Colonic mucosa (tissue), 4 donors: ENCODE measurements around the gene DUS1L. TPM values are rescaled to one million over a fixed set of nuclear protein-coding genes. Genes with fewer than 3 reads are reported as not detected.

Experiments
- DNase-seq: peaks from one replicate; pipeline ENCODE4 v3.0.0-alpha.2; 2020
- H3K27ac ChIP-seq: fragments of 200-600 bp; one replicate; pipeline ENCODE4 v1.8.0; 2021
- H3K27me3 ChIP-seq: fragments of 200-600 bp; one replicate; pipeline ENCODE4 v1.8.0; 2021
- H3K36me3 ChIP-seq: fragments of 200-600 bp; one replicate; pipeline ENCODE4 v1.8.0; 2021
- H3K4me1 ChIP-seq: fragments of 200-600 bp; one replicate; pipeline ENCODE4 v1.8.0; 2021; ENCODE audit warnings: mild to moderate bottlenecking
- H3K4me3 ChIP-seq: fragments of 200-600 bp; one replicate; pipeline ENCODE4 v1.8.0; 2021
- H3K9ac ChIP-seq, 2 donors: one replicate each; pipeline ENCODE4 v1.7.0; 2013; ENCODE audit warnings: control low read depth in 2 of 2, low read depth in 2 of 2, low read length in 2 of 2
- H3K9me3 ChIP-seq: fragments of 200-600 bp; one replicate; pipeline ENCODE4 v1.8.0; 2021
- CTCF ChIP-seq: fragments of 200-600 bp; IDR thresholded peaks from one replicate; pipeline ENCODE4 v1.8.0; 2022; ENCODE audit warnings: antibody characterized with exemption, mild to moderate bottlenecking
- intact Hi-C: fragments of 100-400 bp; cut with DNase I; formaldehyde crosslinking; loops from one replicate; pipeline ENCODE4 v1.14.1; 2022
- total RNA-seq, 2 donors: library from RNA; stranded (reverse); fragmentation: NEBNext Ultra II Directional in 1 of 2; extraction: Animal tissue kit (Norgen Biotek cat#: 25700) in 1 of 2; gene quantifications; one replicate each; pipeline ENCODE4 v1.2.1, GENCODE V29; 2021
- donor health status: healthy.
- donor health status: DM: no; HTN: no; CAD: no.
- donor health status: DM: no; HTN: no; CAD: no.

DUS1L gene
- total RNA-seq, 2 donors from 2014 or later, result 113 to 253 TPM

GRCh38 chr17:82073446-82073845 is 7.8 kb upstream of the DUS1L start:
- no peak for DNase-seq
- Histone ChIP-seq H3K36me3 (no peaks in the 10 kb centered on the region), H3K4me1 (no peaks in the 10 kb centered on the region), H3K27ac (peak overlapping the region; percentile 66), H3K9ac (no peak overlapping the region), H3K4me3 (no peak overlapping the region), H3K27me3 (no peaks in the 10 kb centered on the region), H3K9me3 (no peaks in the 10 kb centered on the region)
- intact Hi-C loops, result no loop called here
- no peak for TF ChIP-seq CTCF

- intact Hi-C loops, result no loop called here
- no peaks in the 10 kb centered on the region for H3K27me3 ChIP-seq
- peak overlapping the region; percentile 66 for H3K27ac ChIP-seq
- no peak overlapping the region for H3K9ac ChIP-seq
- DNase-seq, result peak; percentile 56
- no peaks in the 10 kb centered on the region for H3K36me3 ChIP-seq
- no peaks in the 10 kb centered on the region for H3K4me1 ChIP-seq
- H3K9me3 ChIP-seq, result no peaks in the 10 kb centered on the region
- TF ChIP-seq CTCF, result no peak
- no peak overlapping the region for H3K4me3 ChIP-seq
Measured at GRCh38 chr17:82072827-82073226, 7.2 kb upstream of the DUS1L start.

- DNase-seq, result no peak
- intact Hi-C loops, result no loop called here
Measured at GRCh38 chr17:82070611-82071010, 5.0 kb upstream of the DUS1L start.

GRCh38 chr17:82065193-82065637 is 389 bp downstream of the DUS1L start:
- H3K4me3 ChIP-seq, result peak overlapping the region; percentile 98
- TF ChIP-seq CTCF, result no peak
- peaks cover 8% of the 10 kb centered on the region for H3K4me1 ChIP-seq
- H3K27ac ChIP-seq, result peak overlapping the region; percentile 47
- peaks cover 10% of the 10 kb centered on the region for H3K36me3 ChIP-seq
- DNase-seq, result no peak
- intact Hi-C loops, result no loop called here
- H3K27me3 ChIP-seq, result no peaks in the 10 kb centered on the region
- H3K9me3 ChIP-seq, result no peaks in the 10 kb centered on the region
- H3K9ac ChIP-seq, result peak overlapping the region; percentile 72 to 92

More at GRCh38 chr17:82070611-82071010, 5.0 kb upstream of the DUS1L start:
- Histone ChIP-seq H3K4me1 (no peaks in the 10 kb centered on the region), H3K4me3 (no peak overlapping the region), H3K36me3 (no peaks in the 10 kb centered on the region), H3K27ac (no peak overlapping the region), H3K9me3 (no peaks in the 10 kb centered on the region), H3K9ac (no peak overlapping the region), H3K27me3 (no peaks in the 10 kb centered on the region)
- no peak for TF ChIP-seq CTCF

- H3K36me3 ChIP-seq, result peaks cover 13% of the 10 kb centered on the region
- peak overlapping the region; percentile 72 to 92 for H3K9ac ChIP-seq
- H3K27ac ChIP-seq, result peak overlapping the region; percentile 47
- no peaks in the 10 kb centered on the region for H3K9me3 ChIP-seq
- no peak for TF ChIP-seq CTCF
- DNase-seq, result peak; percentile 72
- H3K4me3 ChIP-seq, result peak overlapping the region; percentile 98
- H3K4me1 ChIP-seq, result peaks cover 8% of the 10 kb centered on the region
- H3K27me3 ChIP-seq, result no peaks in the 10 kb centered on the region
- intact Hi-C loops, result no loop called here
Measured at GRCh38 chr17:82064433-82065192, 991 bp downstream of the DUS1L start.
